8988T (cell line): ENCODE data around the gene BMF.
"Not testable (repeated sequence)": the region's sequence is repeated elsewhere in the genome, so short reads cannot be mapped to it uniquely, and the experiment has no call there.

ENCODE experiments used
- DNase-seq: peaks from one replicate; pipeline ENCODE4 v3.0.0; 2011

Gene BMF

GRCh38 chr15:40128766-40129660 is 20.3 kb upstream of the BMF start:
- no peak for DNase-seq

- no peak for DNase-seq
Observed at GRCh38 chr15:40125950-40126349, 17.3 kb upstream of the BMF start.

GRCh38 chr15:40124807-40125285 is 16.2 kb upstream of the BMF start:
- not testable (repeated sequence) for DNase-seq

- not testable (repeated sequence) for DNase-seq
Observed at GRCh38 chr15:40124333-40124732, 15.7 kb upstream of the BMF start.

GRCh38 chr15:40123863-40124262 is 15.2 kb upstream of the BMF start:
- not testable (repeated sequence) for DNase-seq

GRCh38 chr15:40122989-40123388 is 14.3 kb upstream of the BMF start:
- DNase-seq = not testable (repeated sequence)

- DNase-seq = no peak
Observed at GRCh38 chr15:40121911-40122638, 13.4 kb upstream of the BMF start.

GRCh38 chr15:40118473-40118872 is 9.8 kb upstream of the BMF start:
- DNase-seq = no peak

- DNase-seq = no peak
Observed at GRCh38 chr15:40115670-40116093, 7.0 kb upstream of the BMF start.

- not testable (repeated sequence) for DNase-seq
Observed at GRCh38 chr15:40115106-40115505, 6.4 kb upstream of the BMF start.

GRCh38 chr15:40114218-40114617 is 5.5 kb upstream of the BMF start:
- DNase-seq = no peak

- DNase-seq = no peak
Observed at GRCh38 chr15:40112789-40113188, 4.1 kb upstream of the BMF start.

GRCh38 chr15:40111888-40112287 is 3.2 kb upstream of the BMF start:
- no peak for DNase-seq

- no peak for DNase-seq
Observed at GRCh38 chr15:40110866-40111550, 2.3 kb upstream of the BMF start.

- DNase-seq = no peak
Observed at GRCh38 chr15:40108061-40108854, 421 bp downstream of the BMF start.

GRCh38 chr15:40106203-40107161 is 2.2 kb downstream of the BMF start:
- DNase-seq = no peak

- no peak for DNase-seq
Observed at GRCh38 chr15:40105517-40106202, 3.0 kb downstream of the BMF start.

GRCh38 chr15:40104865-40105516 is 3.7 kb downstream of the BMF start:
- DNase-seq = peak; percentile 96

- DNase-seq = no peak
Observed at GRCh38 chr15:40104296-40104864, 4.3 kb downstream of the BMF start.

- DNase-seq = no peak
Observed at GRCh38 chr15:40103864-40104271, 4.8 kb downstream of the BMF start.
